Tibial nerve (tissue), 4 donors: ENCODE data around the gene FAM118A. TPM values are rescaled to one million over a fixed set of nuclear protein-coding genes. Genes with fewer than 3 reads are reported as not detected.
"Not testable (repeated sequence)": the region's sequence is repeated elsewhere in the genome, so short reads cannot be mapped to it uniquely, and the experiment has no call there.

ENCODE experiments used
- DNase-seq, 2 donors: peaks; one replicate each; pipeline ENCODE4 v3.0.0-alpha.2; 2019; ENCODE audit warnings: low spot score in 2 of 2
- H3K27ac ChIP-seq, 4 donors: fragments of 200-600 bp; sonication (generic) in 3 of 4; one replicate each; pipeline ENCODE4 v1.5.1; 2017 to 2019; ENCODE audit warnings: mild to moderate bottlenecking in 1 of 4
- H3K27me3 ChIP-seq, 2 donors: fragments of 200-600 bp; sonication (generic) in 1 of 2; one replicate each; pipeline versions ENCODE4 v1.5.1 to v1.6.0; 2017 to 2019
- H3K36me3 ChIP-seq, 3 donors: fragments of 200-600 bp; sonication (generic); one replicate each; pipeline ENCODE4 v1.5.1; 2018 to 2019
- H3K4me1 ChIP-seq, 4 donors: fragments of 200-600 bp; sonication (generic) in 3 of 4; one replicate each; pipeline ENCODE4 v1.5.1; 2017 to 2019
- H3K4me3 ChIP-seq, 4 donors: fragments of 200-600 bp; sonication (generic) in 3 of 4; one replicate each; pipeline ENCODE4 v1.5.1; 2017 to 2019; ENCODE audit warnings: mild to moderate bottlenecking in 1 of 4, moderate library complexity in 1 of 4
- H3K9me3 ChIP-seq, 4 donors: fragments of 200-600 bp; sonication (generic) in 3 of 4; one replicate each; pipeline ENCODE4 v1.5.1; 2017 to 2019
- EP300 ChIP-seq, 2 donors: sonication (generic); formaldehyde crosslinking; IDR thresholded peaks; one replicate each; pipeline ENCODE4 v1.6.1; 2017; ENCODE audit warnings: antibody characterized with exemption in 2 of 2, mild to moderate bottlenecking in 1 of 2
- POLR2A ChIP-seq, 2 donors: fragments of 450-650 bp; IDR thresholded peaks; one replicate each; pipeline ENCODE4 v1.6.1; 2017; ENCODE audit warnings: antibody characterized with exemption in 2 of 2, mild to moderate bottlenecking in 2 of 2, moderate library complexity in 2 of 2
- WGBS, 2 donors: methylation state at CpG; one replicate each; pipeline ENCODE4 v1.1.5; 2018; 5-methylcytosine and 5-hydroxymethylcytosine counted together
- total RNA-seq, 4 donors: library from RNA; depleted of rRNA; stranded (reverse); fragments of >200 nt; gene quantifications; one replicate each; pipeline ENCODE4 v1.1.0, GENCODE V29; 2016
- TF ChIP-seq, protein P1 (sequence below), 5 experiments: fragments of 200-600 bp in 3 of 5; fragments of 450-650 bp in 2 of 5; sonication (generic) in 3 of 5; IDR thresholded peaks; one replicate each; pipeline ENCODE4 v1.5.1; 2016 to 2019; ENCODE audit warnings: antibody characterized with exemption in 5 of 5, mild to moderate bottlenecking in 3 of 5, moderate library complexity in 2 of 5

Gene FAM118A
- total RNA-seq, 4 donors from 2014 or later = 16.8 to 171 (median 83.2) TPM

DNA sequence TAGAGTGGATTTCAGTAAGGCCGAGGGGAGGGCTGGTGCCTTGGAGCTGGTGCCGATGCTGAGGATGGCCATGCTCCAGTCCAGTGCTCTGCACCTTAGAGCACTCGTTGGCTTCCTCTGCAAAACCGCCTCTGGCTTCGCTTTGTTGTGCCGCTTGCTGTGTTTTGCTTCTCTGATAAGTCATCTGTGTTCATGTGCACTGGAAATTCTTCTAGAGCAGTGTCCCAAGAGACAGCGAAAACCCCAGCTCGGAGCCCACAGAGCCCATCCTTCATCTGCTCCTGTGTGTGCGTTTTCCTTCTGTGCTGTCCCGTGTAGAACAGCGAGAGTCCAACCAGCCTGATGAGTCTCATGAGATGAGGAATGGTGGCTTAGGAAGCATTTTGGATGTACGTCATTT lies 12.1 kb downstream of the FAM118A start:
- H3K4me1 ChIP-seq = peaks cover 0 to 38% (median 16%) of the 10 kb centered on the region in 4 donors
- no peak overlapping the region for H3K27ac ChIP-seq
- TF ChIP-seq EP300 (IDR thresholded peaks at IDR 0.05) = no peak
- peaks cover 0 to 41% (median 9%) of the 10 kb centered on the region in 3 donors for H3K36me3 ChIP-seq
- H3K4me3 ChIP-seq = no peak overlapping the region
- no peaks in the 10 kb centered on the region for H3K9me3 ChIP-seq
- WGBS, 2 donors = 79 to 90% methylated on average over 12 of the region's 12 CpGs
- H3K27me3 ChIP-seq = no peaks in the 10 kb centered on the region
- no peak for DNase-seq

- no peaks in the 10 kb centered on the region for H3K27me3 ChIP-seq
- peaks cover 0 to 26% (median 13%) of the 10 kb centered on the region in 4 donors for H3K4me1 ChIP-seq
- no peak for DNase-seq
- no peaks in the 10 kb centered on the region for H3K9me3 ChIP-seq
- no peak for TF ChIP-seq EP300 (IDR thresholded peaks at IDR 0.05)
- TF ChIP-seq, protein P1, sequence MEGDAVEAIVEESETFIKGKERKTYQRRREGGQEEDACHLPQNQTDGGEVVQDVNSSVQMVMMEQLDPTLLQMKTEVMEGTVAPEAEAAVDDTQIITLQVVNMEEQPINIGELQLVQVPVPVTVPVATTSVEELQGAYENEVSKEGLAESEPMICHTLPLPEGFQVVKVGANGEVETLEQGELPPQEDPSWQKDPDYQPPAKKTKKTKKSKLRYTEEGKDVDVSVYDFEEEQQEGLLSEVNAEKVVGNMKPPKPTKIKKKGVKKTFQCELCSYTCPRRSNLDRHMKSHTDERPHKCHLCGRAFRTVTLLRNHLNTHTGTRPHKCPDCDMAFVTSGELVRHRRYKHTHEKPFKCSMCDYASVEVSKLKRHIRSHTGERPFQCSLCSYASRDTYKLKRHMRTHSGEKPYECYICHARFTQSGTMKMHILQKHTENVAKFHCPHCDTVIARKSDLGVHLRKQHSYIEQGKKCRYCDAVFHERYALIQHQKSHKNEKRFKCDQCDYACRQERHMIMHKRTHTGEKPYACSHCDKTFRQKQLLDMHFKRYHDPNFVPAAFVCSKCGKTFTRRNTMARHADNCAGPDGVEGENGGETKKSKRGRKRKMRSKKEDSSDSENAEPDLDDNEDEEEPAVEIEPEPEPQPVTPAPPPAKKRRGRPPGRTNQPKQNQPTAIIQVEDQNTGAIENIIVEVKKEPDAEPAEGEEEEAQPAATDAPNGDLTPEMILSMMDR (IDR thresholded peaks at IDR 0.05) = no peak
- no peak for TF ChIP-seq POLR2A (IDR thresholded peaks at IDR 0.05)
- H3K4me3 ChIP-seq = no peak overlapping the region
- H3K36me3 ChIP-seq = peaks cover 3 to 52% (median 9%) of the 10 kb centered on the region in 3 donors
- 92 to 94% methylated on average over 24 of the region's 24 CpGs for WGBS, 2 donors
- H3K27ac ChIP-seq = no peak overlapping the region
These were observed 13.3 kb downstream of the FAM118A start for GRCh38 chr22:45322873-45323525.

DNA sequence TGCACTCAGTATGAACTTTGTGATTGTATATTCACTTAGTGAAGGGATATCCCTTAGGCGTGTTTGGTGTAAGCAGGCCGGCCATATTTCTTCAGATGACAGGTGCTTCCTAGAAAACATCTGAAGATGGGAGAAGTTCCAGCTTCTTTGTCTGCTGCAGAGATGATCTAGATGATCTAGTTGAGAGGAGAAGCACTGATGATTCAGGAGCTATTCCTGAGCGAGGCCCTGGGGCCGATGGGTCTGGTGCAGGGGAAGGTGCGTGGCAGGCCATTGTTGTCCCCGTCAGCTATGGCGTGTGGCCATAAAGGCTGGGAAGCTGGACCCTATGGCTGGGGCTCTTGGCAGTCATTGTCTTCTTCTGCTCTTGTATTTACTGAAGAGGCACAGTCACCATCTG lies 14.0 kb downstream of the FAM118A start:
- no peak overlapping the region for H3K4me3 ChIP-seq
- DNase-seq = no peak
- WGBS, 2 donors = 80 to 85% methylated on average over 7 of the region's 7 CpGs
- no peaks in the 10 kb centered on the region for H3K9me3 ChIP-seq
- H3K27me3 ChIP-seq = no peaks in the 10 kb centered on the region
- TF ChIP-seq POLR2A (IDR thresholded peaks at IDR 0.05) = no peak
- TF ChIP-seq EP300 (IDR thresholded peaks at IDR 0.05) = no peak
- peaks cover 0 to 20% (median 7%) of the 10 kb centered on the region in 4 donors for H3K4me1 ChIP-seq
- H3K36me3 ChIP-seq = peaks cover 3 to 58% (median 9%) of the 10 kb centered on the region in 3 donors
- H3K27ac ChIP-seq = no peak overlapping the region

DNA sequence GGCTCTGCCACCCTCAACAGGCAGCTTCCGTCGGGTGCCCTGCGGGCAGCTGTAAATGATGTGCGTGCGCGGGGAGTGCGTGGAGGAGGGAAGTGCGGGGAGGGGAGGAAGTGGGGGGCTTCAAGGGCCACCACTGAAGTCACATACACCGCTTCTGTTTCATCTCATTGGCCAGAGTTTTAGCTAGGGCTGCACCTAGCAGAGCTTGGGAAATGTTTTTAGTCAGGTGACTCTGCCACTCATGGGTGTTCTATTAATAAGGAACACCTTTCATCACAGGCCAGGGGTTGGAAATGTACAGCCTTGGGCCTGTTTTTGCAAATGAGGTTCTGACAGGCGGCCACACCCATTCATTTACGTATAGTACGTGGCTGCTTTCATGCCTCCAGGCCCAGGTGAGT lies 14.6 kb downstream of the FAM118A start:
- Histone ChIP-seq H3K27me3 (no peaks in the 10 kb centered on the region), H3K4me3 (no peak overlapping the region), H3K9me3 (no peaks in the 10 kb centered on the region), H3K36me3 (peaks cover 3 to 64% (median 9%) of the 10 kb centered on the region in 3 donors), H3K4me1 (peaks cover 0 to 20% (median 5%) of the 10 kb centered on the region in 4 donors), H3K27ac (no peak overlapping the region)
- 92 to 94% methylated on average over 12 of the region's 12 CpGs for WGBS, 2 donors
- TF ChIP-seq POLR2A (IDR thresholded peaks at IDR 0.05) (no peak), EP300 (IDR thresholded peaks at IDR 0.05) (no peak)
- TF ChIP-seq, protein P1 (IDR thresholded peaks at IDR 0.05) = no peak
- DNase-seq = no peak

- not testable (repeated sequence) for H3K9me3 ChIP-seq, DNase-seq, H3K27ac ChIP-seq, H3K27me3 ChIP-seq, H3K4me3 ChIP-seq
- Histone ChIP-seq H3K4me1 (peaks cover 0 to 10% (median 0%) of the 10 kb centered on the region in 4 donors), H3K36me3 (peaks cover 3 to 89% (median 9%) of the 10 kb centered on the region in 3 donors)
- 84 to 86% methylated on average over 6 to 7 of the region's 8 CpGs for WGBS, 2 donors
These were observed 18.5 kb downstream of the FAM118A start for GRCh38 chr22:45328261-45328660.

- Histone ChIP-seq H3K27ac (no peak overlapping the region), H3K27me3 (no peaks in the 10 kb centered on the region), H3K4me3 (no peak overlapping the region), H3K36me3 (peaks cover 3 to 87% (median 9%) of the 10 kb centered on the region in 3 donors), H3K9me3 (no peaks in the 10 kb centered on the region), H3K4me1 (peaks cover 0 to 10% (median 0%) of the 10 kb centered on the region in 4 donors)
- DNase-seq = no peak
- WGBS, 2 donors = 53 to 59% methylated on average over 8 of the region's 8 CpGs
- TF ChIP-seq, protein P1 (IDR thresholded peaks at IDR 0.05) = no peak
These were observed 19.2 kb downstream of the FAM118A start for GRCh38 chr22:45328822-45329529.
